ENCODE data around the gene FIP1L1. TPM values are rescaled to one million over a fixed set of nuclear protein-coding genes. Genes with fewer than 3 reads are reported as not detected.

The FIP1L1 gene
- total and polyA plus RNA-seq, 10 of the 15 experiments (the other 5 are each of a cell fraction or from before 2014, with no cell fraction given): 28.1 to 110 (median 59.4) TPM

GRCh38 chr4:53502094-53502493, 124.7 kb downstream of the FIP1L1 start (continued):
- TF ChIP-seq ATF2 (IDR thresholded peaks at IDR 0.05; ENCODE audit: low read length) (no peak), HSF1 (IDR thresholded peaks at IDR 0.05; ENCODE audit: low read depth, low read length) (no peak), HDAC2 (IDR thresholded peaks at IDR 0.05) (no peak), KDM1A (IDR thresholded peaks at IDR 0.05; ENCODE audit: borderline replicate concordance) (no peak), MYB (IDR thresholded peaks at IDR 0.05; ENCODE audit: borderline replicate concordance, low read depth, low read length) (no peak)

- H4K20me1 ChIP-seq (ENCODE audit: control insufficient read depth, insufficient read depth): no peaks in the 10 kb centered on the region
- H3K4me1 ChIP-seq (ENCODE audit: control insufficient read depth, insufficient read depth, low read length): no peaks in the 10 kb centered on the region
- ChIA-PET SMC1A (ENCODE audit: uncharacterized antibody, unreplicated experiment) (interaction anchor here (0.9 to 2.5 kb wide), 19 partner anchors 9 to 298 kb away, joined by 3 to 11 read pairs (median 3); no protein-coding TSS in a partner anchor), POLR2A (interaction anchor here (1.4 kb wide), 1 partner anchor 148 kb away, joined by 5 read pairs; no protein-coding TSS in a partner anchor), RAD21 (ENCODE audit: unreplicated experiment) (interaction anchor here (0.6 to 2.1 kb wide), 11 partner anchors 10 to 299 kb away, joined by 3 to 10 read pairs (median 5); no protein-coding TSS in a partner anchor), CTCF (interaction anchor here (1.1 to 1.8 kb wide), 9 partner anchors 15 to 728 kb away, joined by 3 to 12 read pairs (median 5); no protein-coding TSS in a partner anchor)
- in situ Hi-C loops (cut with MboI) (no loop called here), intact Hi-C loops (cut with micrococcal nuclease; ENCODE audit: unreplicated experiment) (loop anchor here (5.0 kb wide), 1 partner anchor 146 kb away; no protein-coding TSS in a partner anchor)
- H3K27ac ChIP-seq (ENCODE audit: control insufficient read depth, insufficient read depth): no peak overlapping the region
- TF ChIP-seq NFIC (IDR thresholded peaks at IDR 0.05; ENCODE audit: low read depth, low read length) (no peak), JUND (IDR thresholded peaks at IDR 0.05; ENCODE audit: low read depth, low read length) (no peak), CTCF (IDR thresholded peaks at IDR 0.05 in 2 of 3, conservative IDR thresholded peaks at IDR 0.05 in 1 of 3; ENCODE audit: control insufficient read depth in 2 of 3, extremely low read depth in 1 of 3, insufficient read depth in 1 of 3, low read depth in 3 of 3, low read length in 3 of 3) (peak in 2 of 3 experiments; percentile 4 to 26; a peak in 2 of 6 replicates), MYB (IDR thresholded peaks at IDR 0.05; ENCODE audit: borderline replicate concordance, low read depth, low read length) (no peak), RAD21 (IDR thresholded peaks at IDR 0.05; ENCODE audit: insufficient read depth, low read depth, low read length) (0 out of 2 replicates have a peak, but pooled peaks have one; percentile 13)
- ATAC-seq: peak; percentile 34; the same call in 2 of the 3 replicates
- H3K9me3 ChIP-seq (replicated peaks; ENCODE audit: control insufficient read depth, insufficient read depth, low read length): no peaks in the 10 kb centered on the region; the same call in 2 of the 3 replicates
- WGBS (ENCODE audit: insufficient coverage, insufficient replicate concordance, low lambda C conversion rate, missing lambda C conversion rate): 25% methylated on average over 2 of the region's 2 CpGs
- no peak overlapping the region for H3K9ac ChIP-seq (ENCODE audit: control insufficient read depth, insufficient read depth, low read length)
- H3K4me2 ChIP-seq (ENCODE audit: control insufficient read depth, insufficient read depth): no peak overlapping the region
- H3K36me3 ChIP-seq (ENCODE audit: control insufficient read depth in 2 of 2, insufficient read depth in 2 of 2, low read length in 1 of 2): no peaks in the 10 kb centered on the region
- no peaks in the 10 kb centered on the region for H3K27me3 ChIP-seq (replicated peaks in 1 of 2; ENCODE audit: control insufficient read depth in 2 of 2, insufficient read depth in 2 of 2, low read length in 1 of 2)
- no peak overlapping the region for H2AFZ ChIP-seq (ENCODE audit: control insufficient read depth, low read depth, low read length)
- FAIRE-seq: no peak
- DNase-seq (ENCODE audit: low read depth, low spot score): no peak
- H3K4me3 ChIP-seq: no peak overlapping the region
- H3K79me2 ChIP-seq (ENCODE audit: control insufficient read depth, insufficient read depth, low read length): no peaks in the 10 kb centered on the region
- BruUV-seq (replicated peaks): no TSS peak
These were observed 128.5 kb downstream of the FIP1L1 start for GRCh38 chr4:53505947-53506346.

Measured in GM12878 (cell line).